Islet precursor cell (in vitro differentiated cells): ENCODE results near the gene TMIGD2.
"Not testable (repeated sequence)": the region's sequence is repeated elsewhere in the genome, so short reads cannot be mapped to it uniquely, and the experiment has no call there.

ENCODE experiments used
- DNase-seq: peaks from one replicate; pipeline ENCODE4 v3.0.0-alpha.2; 2018

Gene TMIGD2, protein sequence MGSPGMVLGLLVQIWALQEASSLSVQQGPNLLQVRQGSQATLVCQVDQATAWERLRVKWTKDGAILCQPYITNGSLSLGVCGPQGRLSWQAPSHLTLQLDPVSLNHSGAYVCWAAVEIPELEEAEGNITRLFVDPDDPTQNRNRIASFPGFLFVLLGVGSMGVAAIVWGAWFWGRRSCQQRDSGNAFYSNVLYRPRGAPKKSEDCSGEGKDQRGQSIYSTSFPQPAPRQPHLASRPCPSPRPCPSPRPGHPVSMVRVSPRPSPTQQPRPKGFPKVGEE

DNA sequence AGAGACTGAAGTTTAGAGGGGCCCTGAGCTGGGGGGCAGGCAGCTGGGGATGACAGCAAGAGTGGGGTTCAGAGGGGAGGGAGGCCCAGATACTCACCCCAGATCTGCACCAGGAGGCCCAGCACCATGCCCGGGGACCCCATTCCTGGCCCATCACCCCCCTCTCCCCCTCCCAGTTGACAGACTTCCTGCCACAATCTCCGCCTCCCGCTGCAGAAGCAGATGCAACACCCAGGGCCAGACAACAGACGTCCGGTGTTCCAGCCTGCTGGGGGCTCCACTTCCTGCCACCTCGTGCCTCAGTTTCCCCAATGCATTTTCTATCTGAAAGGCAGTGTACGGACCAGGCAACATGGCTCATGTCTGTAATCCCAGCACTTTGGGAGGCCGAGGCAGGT, at the start of gene TMIGD2:
TSS of gene TMIGD2 (minus strand) at position 147 of the 398 bp plus-strand sequence. CDS start at position 143, 4 bp downstream.
- DNase-seq = no peak

DNA sequence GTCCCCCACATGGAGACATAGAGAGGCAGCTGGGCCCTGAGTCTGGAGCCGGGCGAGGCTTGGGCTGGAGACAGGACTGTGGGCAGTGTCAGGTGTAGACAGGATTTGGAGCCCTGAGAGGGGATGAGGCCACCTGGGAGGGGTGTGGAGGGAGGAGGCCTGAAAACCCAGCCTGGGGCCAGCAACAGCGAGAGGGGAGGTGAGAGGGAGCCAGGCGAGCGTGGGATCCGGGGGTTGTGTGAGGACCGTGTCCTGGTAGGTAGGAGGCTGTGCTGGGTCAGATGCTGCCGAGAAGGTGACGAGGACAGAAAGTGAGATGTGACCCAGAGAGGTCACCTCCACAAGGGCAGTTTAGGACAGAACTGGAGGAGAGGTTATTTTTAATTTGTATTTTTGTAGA, 48.5 kb upstream of the TMIGD2 start:
- DNase-seq = no peak

DNA sequence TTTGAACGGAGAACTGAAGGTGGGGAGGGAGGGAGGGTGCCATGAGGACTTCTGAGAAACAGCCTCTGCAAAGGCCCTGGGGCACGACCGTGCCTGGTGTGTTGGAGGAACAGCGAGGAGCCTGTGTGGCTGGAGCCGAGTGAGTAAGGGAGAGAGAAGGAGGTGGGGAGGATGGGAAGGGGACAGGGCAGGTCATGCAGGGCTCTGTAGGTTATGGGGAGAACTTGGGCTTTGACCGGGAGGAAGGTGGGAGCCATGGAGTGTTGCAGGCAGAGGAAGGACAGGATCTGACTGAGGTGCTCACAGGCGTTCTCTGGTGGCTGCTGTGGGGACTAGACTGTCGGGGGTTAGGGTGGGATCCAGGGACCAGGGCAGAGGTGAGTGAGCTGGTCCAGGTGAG, 47.9 kb upstream of the TMIGD2 start:
- no peak for DNase-seq

DNA sequence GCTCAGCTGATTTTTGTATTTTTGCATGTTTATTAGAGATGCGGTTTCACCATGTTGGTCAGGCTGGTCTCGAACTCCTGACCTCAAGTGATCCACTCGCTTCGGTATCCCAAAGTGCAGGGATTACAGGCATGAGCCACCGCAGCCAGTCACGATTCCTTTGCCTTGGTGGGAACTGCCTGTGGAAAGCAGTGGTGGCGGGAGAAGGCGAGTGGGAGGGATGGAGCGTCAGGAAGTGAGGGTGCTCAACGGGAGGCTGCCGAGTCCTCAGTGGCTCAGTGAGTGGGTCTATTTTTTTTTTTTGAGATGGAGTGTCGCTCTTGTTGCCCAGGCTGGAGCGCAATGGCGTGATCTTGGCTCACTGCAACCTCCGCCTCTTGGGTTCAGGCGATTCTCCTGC, 47.0 kb upstream of the TMIGD2 start:
- not testable (repeated sequence) for DNase-seq

DNA sequence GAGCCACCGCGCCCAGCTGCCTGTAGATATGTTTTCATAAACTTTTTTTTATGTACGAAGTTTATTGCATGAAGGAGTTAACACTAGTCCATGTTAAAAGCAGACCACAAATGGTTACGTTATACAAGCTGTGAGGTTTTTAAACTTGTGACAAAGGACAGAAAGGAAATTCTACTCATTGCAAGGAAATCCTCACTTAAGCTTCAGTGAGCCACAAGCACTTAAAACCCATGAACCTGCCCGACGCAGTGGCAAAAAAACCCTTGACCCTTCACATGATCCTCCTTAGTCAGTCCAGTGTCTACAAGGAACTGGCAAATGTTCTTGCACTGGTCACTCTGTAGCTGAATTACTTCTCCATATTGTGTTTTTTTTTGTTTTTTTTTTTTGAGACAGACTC, 45.3 kb upstream of the TMIGD2 start:
- DNase-seq = no peak

DNA sequence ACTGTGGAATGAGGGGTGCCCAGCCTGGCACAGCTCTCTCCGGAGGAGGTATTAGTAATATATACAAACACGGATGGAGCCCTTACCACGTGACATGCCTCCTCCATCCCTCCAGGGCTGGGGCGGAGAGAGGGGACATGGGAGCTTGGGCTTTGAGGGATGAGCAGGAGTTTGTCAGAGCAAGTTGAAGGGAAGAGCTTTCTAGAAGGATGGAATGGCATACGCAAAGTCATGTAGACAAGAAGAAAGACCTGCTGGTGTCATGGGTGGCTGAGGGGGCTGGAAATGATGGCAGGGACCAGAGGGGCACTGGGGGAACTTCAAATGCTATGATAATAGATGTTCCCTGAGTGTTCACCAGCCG, 43.8 kb upstream of the TMIGD2 start:
- DNase-seq = no peak

DNA sequence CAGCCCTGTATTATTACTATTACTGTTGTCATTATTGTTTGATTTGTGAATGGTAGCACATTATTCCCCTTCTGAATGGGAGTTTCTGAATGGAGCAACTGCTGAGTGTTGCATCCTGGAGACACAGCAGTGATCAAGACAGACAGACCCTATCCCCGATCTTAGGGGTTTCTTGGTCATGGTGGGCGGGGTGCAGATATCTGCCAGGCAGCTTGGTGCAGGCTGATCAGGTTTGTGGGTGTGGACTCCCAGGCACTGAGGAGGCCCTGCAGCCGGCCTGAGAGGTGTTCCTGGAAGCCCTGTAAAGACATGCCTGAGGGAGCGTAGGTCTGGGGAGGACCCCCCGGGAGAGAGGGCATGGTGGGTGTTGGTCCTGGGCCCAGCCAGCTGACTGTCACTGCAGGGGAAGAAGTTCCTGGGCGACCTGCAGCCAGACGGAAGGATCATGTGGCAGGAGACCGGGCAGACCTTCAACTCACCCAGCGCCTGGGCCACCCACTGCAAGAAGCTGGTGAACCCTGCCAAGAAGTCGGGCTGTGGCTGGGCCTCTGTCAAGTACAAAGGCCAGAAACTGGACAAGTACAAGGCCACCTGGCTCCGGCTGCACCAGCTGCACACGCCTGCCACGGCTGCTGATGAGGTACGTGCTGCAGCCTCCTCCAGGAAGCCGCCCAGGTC, 43.3 kb upstream of the TMIGD2 start:
- DNase-seq = no peak

DNA sequence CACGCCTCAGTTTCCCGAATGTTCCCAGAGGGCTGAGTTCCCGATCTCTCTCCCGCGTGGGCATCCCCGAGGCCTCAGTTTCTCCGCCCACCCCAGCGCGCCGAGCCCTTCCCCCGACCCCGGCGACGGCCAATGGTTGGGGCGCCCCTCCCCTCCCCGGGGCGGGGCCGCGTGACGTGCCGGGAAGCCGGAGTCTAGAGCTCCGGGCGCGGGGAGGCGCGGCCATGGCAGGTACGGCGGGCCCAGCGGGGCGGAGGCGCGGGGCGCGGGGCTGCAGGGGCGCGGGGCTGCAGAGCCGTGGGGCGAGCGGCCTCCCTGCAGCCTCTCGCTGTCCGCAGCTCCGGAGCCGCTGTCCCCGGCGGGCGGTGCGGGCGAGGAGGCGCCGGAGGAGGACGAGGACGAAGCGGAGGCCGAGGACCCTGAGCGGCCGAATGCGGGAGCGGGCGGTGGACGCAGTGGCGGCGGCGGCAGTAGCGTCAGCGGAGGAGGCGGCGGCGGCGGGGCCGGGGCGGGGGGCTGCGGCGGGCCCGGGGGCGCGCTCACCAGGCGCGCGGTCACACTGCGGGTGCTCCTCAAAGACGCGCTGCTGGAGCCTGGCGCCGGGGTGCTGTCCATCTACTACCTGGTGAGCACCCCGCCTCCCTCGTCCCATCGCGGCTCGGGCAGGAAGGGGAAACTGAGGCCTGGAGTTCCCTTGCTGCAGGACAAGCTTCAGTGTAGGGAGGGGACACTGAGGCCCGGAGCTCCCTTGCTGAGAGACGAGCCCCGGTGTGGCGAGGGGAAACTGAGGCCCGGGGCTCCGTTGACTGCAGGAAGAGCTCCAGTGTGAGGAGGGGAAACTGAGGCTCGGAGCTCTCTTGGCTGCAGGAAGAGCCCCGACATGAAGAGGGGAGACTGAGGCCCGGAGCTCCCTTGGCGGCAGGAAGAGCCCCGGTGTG, 41.5 kb upstream of the TMIGD2 start, which contains the start of gene MPND:
TSS of gene MPND (plus strand) at position 193 of the 938 bp plus-strand sequence. CDS start at position 225, 32 bp downstream.
- DNase-seq = peak; percentile 91

DNA sequence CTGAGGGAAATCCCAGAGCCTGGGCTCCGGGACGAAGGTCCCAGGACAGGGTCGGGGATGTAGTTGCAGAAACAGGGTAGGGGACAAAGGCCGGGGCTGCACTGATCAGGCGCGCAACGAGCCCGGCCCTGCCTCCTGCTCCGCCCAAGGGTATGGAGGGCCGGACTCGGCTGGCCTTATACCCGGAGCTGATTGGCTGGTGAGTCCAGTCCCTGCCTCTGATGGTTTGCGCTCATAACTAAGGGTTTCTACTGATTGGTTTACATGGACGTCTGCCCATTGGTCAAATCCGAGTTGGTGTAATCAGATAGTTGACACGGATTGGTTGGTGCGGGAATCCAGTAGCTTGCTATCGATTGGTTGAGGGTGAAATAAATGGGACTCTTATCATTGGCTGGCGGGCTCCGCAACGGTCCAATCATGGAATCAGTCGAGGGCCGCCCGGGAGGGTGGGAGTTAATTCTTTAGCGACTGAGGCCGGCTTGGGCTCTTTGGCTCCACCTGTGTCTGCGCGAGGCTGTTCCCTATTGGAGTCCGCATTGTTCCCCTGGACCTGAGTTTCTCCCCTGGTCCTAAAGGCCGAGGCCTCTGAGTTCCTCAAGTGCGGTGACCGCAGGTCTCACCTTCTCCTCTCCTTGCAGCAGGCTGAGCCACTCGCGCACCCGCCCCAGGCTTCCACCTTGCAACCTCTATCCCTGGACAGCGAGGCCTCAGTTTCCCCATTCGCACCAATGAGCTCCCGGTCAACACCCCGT, 40.6 kb upstream of the TMIGD2 start:
- DNase-seq = peak; percentile 99

DNA sequence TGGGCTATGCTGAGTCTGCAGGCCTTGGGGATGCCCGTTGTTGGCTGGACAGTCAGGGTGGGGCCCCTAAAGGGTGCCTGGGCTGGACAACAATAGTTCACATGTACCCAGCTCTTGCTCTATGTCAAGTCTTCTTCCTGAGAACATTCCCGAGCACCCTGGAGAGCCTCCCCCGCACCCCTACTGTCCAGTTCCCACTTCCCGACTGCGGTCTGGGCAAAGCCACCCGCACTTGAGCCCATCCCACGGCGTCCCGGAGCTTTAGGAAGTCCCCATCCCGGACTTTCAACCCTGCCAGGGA, 40.1 kb upstream of the TMIGD2 start:
- no peak for DNase-seq

DNA sequence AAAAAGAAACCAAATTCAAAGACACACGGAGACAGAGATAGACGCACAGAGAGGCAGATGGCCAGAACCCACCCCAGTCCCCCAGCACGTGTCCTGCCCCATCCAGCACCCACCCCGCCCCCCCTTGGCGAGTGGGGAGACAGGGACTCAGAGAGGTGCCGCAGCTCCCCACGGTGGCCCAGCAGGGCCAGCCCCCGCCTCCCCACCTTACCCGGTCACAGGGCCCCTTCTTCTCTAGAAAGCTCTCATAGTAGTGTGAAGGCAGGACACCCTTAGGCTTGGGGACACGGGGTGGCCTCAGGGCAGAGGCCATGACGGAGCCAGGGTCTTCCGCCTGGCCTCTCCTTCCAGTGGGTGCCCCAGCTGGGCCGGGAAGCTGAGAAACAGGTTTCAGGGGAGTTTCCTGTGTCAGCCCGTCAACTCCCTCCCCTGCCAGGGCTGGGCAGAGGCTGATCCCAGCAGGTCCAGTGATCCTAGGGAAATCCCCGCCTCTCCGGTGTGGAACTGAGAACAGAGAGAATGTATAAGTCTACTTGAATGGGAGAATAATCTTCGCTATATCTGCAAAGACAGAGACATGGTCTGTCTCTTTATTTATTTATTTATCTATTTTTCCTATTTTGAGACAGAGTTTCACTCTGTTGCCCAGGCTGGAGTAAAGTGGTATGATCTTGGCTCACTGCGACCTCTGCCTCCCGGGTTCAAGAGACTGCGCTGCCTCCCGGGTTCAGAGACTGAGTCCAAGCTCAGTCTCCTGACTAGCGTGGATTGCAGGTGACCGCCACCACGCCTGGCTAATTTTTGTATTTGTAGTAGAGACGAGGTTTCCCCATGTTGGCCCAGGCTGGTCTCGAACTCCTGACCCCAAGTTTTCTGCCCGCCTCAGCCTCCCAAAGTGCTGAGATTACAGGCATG, 36.5 kb upstream of the TMIGD2 start, which contains the start of gene STAP2:
TSS of gene STAP2 (minus strand) at position 387 of the 915 bp plus-strand sequence. CDS start at position 313, 74 bp downstream.
- DNase-seq = peak; percentile 89

DNA sequence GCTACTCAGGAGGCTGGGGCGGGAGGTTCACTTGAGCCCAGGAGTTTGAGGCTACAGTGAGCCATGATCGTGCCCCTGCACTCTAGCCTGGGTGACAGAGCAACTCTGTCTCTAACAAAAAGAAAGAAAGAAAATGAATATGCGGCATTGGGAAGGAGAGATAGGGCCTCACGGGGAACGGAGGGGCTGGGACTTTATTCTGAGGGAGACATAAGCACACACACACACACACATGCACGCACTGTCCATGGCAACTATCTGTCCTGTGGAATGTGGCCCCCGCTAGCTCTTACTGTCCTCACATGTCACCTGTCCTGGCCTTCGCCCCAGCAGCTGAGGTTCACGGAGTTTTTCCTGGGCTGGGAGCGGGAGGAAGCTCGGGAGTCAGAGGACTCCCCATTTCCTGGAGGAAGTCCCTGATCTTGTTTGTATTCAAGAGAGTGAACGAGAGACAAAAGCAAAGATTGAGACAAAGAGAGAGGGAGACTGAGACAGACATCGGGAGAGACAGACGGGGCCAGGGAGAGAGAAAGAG, 35.8 kb upstream of the TMIGD2 start:
- DNase-seq = no peak

DNA sequence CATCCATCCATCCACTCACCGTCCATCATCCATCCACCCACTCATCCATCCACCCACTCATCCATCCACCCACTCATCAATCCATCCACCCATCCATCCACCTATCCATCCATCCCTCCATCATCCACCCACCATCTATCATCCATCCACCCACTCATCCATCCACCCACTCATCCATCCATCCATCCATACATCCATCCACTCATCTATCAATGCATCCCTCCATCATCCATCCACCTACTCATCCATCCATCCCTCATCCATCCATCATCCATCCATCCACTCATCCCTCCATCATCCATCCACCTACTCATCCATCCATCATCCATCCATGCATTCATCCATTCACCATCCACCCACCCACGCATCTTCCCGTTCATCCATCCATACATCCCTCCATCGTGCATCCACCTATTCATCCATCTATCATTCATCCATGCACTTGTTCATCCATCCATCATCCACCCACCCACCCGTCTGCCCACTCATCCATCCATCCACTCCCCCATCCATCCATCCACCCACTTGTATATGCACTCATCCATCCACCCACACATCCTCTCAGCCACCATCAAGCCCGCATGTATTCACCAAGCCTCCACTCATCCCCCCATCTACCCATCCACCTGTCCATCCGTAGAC, 32.9 kb upstream of the TMIGD2 start:
- no peak for DNase-seq

DNA sequence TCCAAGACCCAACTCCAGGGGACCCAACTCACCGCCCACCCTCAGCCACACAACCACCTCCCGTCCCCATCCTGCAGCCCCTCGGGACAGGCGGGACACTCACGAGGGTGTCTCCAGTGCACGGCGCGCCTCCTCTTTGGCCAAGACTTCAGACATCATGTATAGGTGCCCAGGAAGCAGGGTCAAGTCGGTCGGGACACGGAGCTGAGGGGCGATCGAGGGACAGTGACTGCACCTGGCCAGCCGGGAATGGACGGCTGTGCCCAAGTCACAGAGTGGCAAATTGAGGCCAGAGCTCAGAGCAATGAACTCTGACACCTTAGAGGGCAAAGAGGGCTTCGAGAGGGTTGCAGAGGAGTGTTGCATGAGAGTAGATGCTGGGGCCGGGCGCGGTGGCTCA, 27.7 kb upstream of the TMIGD2 start:
- DNase-seq = no peak

DNA sequence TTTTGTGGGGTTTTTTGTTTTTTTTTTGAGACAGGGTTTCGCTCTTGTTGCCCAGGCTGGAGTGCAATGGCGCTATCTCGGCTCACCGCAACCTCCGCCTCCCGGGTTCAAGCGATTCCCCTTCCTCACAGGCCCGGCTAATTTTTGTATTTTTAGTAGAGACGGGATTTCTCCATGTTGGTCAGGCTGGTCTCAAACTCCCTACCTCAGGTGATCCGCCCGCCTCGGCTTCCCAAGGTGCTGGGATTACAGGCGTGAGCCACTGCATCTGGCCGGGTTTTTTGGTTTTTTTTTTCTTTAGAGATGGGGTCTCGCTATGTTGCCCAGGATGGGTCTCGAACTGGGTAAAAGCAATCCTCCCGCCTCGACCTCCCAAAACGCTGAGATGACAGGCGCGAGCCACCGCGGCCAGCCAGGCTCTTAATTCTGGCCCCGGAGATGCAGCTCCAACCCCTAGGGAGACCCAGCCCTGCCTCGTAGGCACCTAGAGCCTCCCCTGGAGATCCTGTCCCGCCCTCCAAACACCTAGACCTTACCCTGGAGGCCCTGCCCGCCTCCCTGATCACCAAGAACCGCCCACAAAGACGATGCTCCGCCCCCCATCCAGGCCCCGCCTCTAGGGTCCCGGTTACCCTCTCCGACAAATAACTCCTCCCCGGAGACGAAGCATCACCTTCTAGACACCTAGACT, 26.9 kb upstream of the TMIGD2 start:
- DNase-seq = not testable (repeated sequence)

DNA sequence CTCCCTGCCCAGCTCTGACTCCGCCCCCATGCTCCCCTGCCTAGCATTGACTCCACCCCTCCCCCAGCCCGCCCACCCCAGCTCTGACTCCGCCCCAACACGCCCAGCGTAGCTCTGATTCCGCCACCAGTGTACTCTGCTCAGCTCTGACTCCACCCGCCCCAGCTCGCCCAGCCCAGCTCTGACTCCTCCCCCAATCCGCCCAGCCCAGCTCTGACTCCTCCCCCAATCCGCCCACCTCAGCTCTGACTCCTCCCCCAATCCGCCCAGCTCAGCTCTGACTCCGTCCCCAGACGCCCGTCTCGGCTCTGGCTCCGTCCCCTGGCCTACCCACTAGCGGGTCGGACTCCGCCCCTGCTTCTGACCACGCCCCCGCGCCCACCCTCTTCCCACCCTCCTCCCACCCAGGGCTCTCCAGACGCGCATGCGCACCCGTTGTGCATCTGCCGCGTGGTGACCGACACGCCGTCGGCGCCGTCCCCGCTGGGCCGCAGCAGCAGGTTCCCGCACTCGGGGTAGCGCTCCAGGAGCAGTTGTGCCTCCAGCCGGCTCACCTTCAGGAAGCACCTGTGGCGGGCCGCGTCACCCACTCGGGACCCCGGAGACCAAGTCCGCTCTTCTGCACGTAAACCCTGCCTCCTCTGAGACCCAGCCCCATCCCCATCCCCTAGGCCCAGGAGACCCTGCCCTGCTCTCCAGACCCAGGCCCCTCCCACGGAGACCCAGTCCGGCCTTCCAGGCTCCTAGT, 26.2 kb upstream of the TMIGD2 start:
- peak; percentile 98 for DNase-seq

DNA sequence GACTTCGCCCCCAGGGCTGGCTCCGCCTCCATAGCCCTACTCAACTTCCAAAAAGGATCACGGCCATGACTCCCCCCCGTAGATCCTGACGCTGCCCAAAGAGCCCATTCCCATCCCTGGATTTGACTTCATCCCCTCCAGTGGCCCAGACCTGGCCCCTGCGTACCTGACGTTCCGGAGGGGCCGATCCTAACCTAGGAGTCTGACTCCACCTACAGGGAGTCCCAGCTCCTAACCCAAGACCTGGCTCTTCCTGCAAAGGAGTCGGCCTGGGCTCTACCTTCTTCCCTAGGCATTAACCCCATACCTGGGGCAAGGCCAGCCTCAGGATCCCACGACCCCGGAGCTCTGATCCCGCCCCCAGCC, 25.7 kb upstream of the TMIGD2 start:
- DNase-seq = no peak

DNA sequence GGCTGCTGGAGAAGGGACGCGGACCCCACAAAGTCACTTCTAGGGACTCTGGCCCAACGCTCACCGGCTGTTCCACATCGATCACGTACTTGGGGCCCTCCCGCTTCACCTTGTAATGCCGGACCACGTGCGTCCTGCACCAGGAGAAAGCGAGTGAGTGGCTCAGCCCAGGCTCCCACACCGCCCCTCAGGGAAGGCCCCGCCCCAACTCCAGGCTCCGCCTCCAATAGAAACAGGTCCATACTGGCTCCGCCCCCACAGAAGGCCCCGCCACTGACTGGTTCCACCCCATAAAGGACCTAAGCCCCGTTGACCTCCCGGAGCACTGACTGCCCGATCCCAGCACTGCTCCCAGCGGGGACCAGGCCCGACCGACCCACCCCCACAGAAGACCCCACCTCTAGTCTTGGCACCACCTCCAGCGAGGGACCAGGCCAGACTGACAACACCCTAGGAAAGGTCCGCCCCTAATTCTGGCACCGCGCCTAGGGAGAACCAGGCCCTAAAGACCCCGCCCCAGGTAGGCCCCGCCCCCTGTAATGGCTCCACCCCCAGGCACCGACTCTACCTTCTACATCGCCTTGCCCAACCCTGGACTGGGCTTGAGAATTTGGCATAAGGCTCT, 25.2 kb upstream of the TMIGD2 start:
- peak; percentile 87 for DNase-seq

DNA sequence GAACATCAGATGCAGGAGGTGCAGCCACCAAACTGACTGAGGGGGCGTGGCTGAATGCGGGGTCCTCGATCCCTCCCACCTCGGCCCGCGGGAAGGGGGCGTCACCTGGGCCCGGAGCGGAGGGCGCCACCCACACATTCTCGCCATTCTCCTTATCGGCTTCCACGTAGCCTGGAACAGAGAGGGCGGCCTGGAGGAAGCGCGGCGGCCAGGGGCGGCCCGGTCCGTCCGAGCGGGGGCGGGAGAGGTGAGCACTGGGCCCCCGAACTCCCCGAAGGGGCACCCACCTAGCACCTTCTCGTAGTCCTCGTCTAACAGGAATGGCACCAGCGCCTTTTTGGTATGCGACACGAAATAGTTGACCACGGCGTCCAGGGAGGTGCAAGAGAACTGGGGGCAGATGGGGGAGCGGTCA, 24.7 kb upstream of the TMIGD2 start:
- peak; percentile 70 for DNase-seq
